DMS79 treated with DMSO at 0.1 percent for 48 hours (cell line): ENCODE measurements around the gene PDLIM5.
"Not testable (repeated sequence)": the region's sequence is repeated elsewhere in the genome, so short reads cannot be mapped to it uniquely, and the experiment has no call there.

Source experiments
- DNase-seq: peaks from one replicate; lab custom pipeline; 2025; lab: John Stamatoyannopoulos, UW

PDLIM5 gene

DNA sequence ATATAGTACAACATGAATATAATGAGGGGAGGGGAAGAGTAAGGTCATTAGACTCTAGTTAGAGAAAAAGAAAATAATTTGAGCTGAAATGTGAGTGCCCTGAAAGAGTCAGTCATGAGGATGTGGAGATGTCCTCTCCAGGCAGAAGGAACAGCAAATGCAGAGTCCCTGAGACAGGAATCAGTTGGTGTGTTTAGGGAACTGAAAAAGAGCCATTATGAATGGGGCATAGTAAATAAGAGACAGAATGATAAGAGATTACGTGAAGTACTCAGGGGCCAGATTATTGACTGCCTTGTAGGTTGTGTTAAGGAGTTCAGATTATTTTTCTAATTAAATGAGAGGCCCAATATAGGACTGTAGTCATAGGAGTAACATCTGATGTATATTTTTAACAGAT lies 147.0 kb downstream of the PDLIM5 start:
- DNase-seq, result no peak

DNA sequence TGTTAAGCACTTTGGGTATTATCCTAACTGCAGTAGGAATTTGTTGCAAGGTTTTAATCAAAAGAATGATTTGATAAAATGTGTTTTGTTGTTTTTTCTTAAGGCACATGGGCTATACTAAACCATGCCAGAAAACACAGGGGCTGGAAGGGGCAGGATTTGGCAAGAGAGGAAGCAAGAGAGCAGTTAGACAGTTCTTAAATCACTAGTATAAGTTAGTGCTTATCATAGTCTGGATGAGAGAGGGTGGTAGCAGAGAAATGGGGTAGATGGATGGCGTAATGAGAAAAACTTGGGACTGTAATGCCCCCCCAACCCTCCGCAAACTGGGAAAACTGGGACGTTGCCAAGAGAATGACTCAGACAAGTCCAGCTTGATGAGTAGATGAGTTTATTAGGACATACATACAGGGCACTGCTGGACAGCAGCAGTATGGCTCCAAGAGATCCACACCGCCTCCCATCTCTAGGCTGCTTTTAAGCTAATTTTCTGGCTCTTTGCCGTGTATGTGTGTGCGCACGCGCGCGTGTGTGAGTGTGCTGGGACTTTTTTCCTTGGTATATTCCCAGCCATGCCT lies 151.5 kb downstream of the PDLIM5 start:
- no peak for DNase-seq

DNA sequence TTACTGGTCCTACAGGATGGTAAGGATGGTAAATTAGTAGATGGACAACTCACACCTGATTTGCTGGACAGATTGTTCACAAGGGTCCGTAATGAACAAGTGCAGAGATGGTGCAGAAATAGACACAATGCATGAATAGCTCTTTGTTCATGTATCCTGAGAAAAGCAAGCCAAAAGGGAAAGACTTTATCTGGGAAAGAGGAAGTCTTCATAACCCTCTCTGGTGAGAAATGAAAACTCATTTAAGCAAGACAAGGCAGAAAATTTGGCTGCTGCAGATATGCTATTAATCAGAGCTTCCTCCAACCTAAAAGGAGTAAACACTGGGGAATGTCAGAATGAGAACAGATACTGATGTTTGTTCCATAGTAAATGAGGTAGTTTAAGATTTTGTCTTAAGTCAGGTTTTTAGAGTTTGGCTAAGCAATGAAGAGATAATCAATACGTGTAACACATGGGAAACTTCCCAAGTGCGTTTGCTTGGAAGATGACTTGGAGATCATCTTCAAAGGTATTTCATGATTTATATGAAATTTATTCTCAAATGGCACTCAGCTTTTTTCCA lies 153.6 kb downstream of the PDLIM5 start:
- no peak for DNase-seq

DNA sequence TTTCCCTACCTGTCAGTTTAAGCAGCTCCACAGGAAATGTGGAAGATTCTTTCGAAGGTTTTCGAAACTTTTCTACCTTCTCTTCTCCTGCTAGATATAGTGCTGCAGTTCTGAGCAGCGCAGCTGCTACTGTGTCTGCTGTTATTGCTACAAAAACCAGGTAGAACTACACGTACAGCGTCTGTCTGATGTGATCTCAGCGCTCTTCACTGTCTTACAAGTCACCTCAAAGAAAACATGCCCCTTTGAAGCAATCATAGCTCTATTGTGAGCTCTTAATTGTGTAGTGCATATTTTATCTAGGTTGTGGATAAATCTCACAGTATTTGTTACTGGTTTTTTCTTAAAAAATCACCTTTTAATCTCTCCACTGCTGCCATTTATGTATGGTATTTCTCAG lies 158.4 kb downstream of the PDLIM5 start:
- DNase-seq, result no peak

DNA sequence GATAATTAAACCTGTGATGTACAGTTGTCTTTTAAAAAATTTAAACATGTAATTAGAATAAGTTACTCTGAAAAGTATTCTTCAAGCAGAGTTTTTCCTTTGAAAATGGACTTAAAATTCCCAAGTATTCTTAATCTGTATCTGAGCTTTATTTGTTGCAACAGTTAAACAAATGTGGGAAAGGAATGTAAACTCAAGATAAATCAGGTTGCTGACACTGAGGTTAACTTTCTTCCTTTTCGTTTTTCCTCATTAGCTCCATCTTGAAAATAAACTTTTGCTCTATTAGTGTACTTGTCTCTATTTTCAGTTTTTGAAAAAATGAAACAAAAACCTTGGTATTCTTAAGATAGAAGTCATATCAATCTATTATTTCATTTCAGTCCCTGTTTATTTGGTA lies 161.5 kb downstream of the PDLIM5 start:
- no peak for DNase-seq

DNA sequence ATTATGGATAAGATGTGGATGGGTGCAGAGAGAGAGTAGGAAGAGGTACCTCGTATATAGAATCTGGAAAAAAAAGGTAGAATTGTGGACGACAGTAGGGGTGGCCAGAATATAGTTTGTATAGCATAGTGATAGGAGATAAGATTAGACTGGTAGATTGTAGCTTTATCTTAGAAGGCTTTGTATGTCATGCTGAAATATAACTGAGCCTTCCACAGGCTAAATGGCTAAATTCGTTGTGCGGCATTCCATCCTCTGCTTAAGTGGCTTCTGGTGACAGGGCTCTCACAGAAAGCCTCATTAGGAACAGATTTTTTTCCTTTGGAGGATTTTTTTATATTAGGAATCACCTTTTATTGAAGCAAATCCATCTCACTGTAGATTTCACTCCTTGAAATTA lies 163.7 kb downstream of the PDLIM5 start:
- DNase-seq, result no peak

DNA sequence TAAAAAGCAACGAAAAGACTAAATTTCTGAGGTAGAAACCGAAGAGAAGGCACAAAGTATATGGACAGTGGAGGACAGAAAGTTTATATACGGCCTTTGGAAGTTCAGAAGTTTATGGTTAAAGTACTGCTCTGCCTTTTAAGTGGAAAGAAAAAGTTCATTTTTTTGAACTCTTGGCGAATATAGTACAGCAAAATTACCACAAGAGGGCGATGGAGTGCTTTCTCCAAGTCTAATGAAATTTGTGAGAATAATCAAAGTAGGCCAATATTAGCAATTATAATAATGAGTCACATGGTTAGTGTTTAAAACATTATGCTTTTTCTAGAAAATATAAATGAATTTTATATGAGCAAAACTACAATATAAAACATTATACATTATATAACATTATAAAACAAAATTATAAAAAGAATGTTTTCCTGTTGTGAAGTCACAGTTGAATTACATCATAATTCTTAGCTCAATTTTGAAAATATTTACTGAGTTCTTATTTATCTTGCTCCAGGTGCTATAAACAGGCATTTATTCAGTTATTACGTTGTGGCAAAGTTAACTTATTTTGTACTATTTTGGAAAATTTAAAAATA lies 169.8 kb downstream of the PDLIM5 start:
- DNase-seq, result peak; percentile 3

DNA sequence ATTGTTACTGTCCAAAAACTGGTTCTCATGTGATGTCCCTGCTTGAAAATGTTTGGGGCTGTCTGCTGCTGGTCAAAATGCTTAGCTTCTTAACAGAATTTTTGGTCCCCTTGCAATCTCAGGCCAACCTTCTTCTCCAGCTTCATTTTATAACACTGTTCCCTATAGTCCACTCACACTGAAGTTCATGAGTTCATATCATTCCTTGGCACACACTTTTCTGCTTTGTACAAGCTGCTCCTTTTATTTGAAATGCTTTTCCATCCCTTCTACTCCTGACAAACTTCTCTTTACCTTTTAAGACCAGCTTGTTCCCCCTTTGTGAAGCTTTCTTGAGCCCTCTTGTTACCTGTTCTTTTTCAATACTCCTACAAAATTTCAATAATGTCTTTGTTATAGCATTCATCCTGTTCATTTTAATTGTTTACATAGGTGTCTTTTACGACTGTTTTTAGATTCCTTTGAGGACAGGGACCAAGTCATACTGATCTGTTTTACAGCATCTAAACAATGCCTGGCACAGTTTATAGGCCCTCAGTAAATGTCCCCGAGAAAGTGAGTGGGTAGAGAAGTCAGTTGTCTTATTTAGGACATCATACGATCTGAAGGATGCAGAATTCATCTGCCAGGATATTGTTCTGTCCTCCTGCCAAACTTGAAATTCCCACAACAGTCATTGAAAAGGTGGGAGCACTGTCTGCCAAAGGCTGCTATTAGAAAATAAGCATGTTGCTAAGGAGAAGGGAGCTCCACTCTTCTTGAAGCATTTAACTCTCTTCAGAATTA lies 171.6 kb downstream of the PDLIM5 start:
- no peak for DNase-seq

DNA sequence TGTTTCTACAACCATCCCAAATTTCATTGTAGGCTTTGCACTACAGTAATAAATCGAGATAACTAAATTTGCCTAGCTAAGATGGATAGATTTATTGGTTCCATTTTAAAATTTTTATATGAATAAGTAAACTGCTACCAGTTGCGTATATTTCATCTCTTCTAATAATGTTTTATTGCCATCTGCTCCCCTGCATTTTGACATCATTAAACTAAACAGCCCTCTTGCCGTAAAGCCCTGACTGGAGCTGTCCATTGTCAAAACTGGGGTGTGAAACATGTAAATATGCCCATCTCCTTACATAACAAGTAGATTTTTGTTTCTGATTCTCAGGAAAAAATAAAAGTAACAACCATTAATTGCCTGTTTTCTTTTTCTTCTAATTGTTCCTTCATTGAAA lies 175.2 kb downstream of the PDLIM5 start:
- no peak for DNase-seq

DNA sequence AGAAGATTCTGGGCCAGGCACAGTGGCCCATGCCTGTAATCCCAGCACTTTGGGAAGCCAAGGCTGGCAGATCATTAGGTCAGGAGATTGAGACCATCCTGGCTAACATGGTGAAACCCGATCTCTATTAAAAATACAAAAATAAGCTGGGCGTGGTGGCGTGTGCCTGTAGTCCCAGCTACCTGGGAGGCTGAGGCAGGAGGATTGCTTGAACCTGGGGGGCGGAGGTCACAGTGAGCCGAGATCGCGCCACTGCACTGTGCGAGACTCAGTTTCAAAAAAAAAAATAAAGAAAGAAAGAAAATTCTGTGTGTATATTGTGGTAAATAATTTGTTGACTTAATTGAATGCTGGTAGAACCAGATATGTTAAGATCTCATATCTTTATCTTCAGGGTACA lies 177.3 kb downstream of the PDLIM5 start:
- not testable (repeated sequence) for DNase-seq

DNA sequence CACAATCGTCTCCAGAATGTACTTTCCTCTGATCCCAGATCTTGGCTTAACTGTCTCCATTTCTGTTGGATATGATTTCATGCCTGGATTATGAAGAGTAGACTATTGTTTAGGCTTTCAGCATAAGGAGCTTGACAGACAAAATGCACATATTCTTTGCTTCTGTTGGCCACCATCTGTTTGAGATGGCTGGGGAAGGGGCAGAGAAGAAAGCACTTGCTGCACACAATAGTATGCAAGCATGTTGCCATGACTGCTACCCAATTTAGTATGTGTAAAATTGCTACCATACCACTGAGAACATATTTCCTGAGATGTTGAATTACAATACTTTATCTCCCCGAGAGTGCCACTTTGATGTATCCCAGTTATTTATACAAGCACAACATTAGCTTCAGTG lies 178.1 kb downstream of the PDLIM5 start:
- DNase-seq, result no peak

DNA sequence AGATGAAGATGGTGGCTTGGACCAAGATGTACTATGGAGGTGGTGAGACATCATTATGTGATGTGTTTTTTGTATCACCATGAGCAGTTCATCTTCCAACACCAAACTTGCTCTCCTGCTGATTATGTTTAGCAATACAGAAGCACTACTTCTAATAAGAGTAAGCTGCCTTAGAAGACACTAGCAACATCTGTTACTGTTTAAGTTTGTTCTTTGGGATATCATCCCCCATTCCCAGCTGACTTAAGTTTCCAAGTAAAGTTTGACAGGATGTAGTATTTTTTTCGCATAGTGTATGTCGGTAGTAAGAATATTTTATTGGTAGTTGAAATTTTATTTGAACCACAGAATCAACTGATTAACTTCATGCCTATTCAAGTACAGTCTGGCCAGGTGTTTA lies 182.5 kb downstream of the PDLIM5 start:
- no peak for DNase-seq

DNA sequence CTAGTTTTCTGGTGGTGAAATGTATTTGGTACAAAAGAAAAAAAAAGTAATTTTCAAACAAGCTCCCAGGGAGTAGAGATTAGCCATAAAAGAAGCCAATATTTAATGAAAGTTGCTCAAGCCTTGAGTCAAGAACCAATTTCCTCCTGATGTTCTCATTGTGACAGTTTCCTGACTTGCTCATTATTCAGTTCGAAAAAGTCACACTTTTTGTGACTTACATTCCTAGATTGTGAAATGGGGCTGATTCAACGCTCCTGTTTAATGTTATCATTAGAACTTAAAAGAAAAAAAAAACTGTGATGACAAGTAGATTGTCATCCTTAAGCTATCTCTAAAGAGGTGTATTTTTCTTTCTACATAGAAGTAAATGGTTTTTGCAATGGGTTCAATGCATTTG lies 183.4 kb downstream of the PDLIM5 start:
- no peak for DNase-seq

DNA sequence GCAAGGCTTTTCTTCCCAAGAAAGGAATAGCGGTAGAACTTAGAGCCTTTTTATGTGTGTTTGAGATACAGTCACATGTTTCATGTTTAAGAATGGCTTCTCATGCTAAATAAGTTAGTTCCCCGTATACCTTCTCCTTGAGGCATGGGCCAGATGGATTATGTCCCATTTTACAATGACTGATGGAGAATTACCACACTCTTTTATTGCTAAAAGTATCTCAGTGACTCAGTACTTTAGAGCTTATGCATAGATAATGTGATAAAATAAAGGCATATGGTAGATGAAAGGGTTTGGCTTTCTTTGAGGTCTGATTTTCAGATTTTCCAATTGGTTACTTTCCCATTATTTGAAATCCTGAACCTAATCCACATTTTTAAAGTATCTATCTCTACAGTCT lies 184.3 kb downstream of the PDLIM5 start:
- DNase-seq, result no peak

DNA sequence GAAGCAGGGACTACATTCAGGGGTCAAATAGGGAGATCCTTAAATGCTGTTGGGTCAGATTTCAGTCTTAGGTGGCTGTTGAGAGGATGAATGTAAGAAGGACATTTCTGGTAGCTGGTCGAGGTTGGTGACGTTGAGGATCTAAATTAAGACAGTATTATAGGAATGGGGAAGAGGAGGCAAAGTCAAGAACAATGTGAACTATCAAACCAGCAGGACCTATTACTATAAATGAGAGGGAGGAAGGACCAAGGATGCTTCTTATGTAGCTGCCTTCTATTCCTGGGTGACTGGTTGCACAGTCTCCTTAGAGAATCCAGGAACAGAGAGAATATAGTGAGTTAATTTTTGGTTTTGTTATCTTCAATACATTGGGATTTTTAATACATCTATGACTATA lies 187.6 kb downstream of the PDLIM5 start:
- DNase-seq, result no peak

DNA sequence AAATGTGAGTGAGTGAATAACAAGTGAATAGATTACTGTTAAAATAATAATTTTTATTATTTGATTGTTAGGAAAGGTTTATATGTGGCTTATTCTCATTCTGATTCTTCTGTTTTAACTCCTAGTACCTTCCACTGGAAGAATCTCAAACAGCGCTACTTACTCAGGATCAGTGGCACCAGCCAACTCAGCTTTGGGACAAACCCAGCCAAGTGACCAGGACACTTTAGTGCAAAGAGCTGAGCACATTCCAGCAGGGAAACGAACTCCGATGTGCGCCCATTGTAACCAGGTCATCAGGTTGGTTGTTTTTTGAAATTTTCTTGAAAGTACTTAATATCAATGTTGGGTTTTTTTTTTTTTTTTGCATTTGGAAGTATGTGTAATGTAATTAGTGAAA lies 188.4 kb downstream of the PDLIM5 start:
- no peak for DNase-seq

DNA sequence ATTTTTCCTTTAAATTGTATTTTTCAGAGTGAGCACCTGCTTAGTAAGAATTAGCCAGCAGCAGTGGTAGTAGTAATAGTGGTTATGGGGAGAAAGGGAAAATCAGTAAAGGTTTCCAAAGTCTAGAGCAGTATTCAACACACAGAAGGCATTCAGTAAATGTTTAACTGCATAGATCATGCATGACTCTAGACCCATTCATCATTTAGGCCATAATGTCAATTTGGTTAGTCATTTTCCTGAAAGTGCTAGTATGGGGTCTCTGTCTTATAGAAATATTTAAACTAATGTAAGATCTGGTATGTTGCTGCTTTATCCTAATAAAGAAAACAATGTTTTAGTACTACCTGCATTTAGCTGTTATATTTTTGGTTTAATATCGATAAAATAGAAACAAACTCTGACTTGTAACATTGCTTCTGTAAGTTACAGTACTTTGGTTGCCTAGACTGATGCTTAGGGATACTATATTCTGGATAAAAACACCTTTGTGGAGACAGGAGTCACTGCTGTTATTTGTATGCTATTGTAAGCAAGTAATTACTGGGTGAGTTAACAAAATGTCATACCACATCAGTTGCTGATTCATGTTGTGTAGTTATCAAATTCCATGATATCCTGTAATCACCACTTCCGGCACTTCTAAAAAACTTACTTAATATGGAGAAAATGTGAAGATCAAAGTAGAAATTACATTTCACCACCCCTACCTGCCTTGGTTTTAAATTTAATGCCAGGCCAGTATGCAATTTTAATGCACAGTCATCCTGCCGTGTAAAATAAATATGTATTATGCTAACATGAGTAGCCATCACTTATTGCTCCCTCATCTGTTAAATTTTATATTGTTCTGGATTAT lies 190.2 kb downstream of the PDLIM5 start:
- DNase-seq, result no peak

DNA sequence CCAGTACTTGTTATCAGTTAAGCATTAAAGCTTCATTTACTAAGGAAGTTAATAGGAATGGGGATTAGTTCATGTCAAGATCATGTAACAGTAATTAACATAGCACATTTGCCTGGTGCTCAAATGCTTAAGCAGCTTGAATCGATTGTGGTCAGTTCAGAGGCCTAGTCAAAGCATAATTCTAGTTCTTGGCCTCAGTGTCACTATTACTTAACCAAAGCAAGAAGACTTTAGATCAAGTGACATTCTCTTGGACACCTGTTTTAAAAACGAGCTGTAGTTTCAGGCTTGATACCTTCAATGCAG lies 190.8 kb downstream of the PDLIM5 start:
- no peak for DNase-seq

DNA sequence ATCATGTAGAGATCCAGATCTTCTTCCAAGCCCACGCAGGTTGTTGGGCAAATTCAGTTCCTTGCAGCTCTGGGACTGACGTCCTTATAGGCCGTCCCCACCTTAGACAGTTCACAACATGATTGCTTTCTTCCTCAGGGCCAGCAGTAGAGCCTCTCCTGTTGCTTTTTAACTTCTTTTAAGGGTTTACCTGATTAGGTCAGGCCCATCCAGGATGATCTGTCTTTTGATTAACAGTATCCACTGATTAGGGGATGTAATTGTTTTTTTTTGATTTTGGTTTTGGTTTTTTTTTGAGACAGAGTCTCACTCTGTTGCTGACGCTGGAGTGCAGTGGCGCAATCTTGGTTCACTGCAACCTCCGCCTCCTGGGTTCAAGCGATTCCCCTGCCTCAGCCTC lies 197.0 kb downstream of the PDLIM5 start:
- no peak for DNase-seq

DNA sequence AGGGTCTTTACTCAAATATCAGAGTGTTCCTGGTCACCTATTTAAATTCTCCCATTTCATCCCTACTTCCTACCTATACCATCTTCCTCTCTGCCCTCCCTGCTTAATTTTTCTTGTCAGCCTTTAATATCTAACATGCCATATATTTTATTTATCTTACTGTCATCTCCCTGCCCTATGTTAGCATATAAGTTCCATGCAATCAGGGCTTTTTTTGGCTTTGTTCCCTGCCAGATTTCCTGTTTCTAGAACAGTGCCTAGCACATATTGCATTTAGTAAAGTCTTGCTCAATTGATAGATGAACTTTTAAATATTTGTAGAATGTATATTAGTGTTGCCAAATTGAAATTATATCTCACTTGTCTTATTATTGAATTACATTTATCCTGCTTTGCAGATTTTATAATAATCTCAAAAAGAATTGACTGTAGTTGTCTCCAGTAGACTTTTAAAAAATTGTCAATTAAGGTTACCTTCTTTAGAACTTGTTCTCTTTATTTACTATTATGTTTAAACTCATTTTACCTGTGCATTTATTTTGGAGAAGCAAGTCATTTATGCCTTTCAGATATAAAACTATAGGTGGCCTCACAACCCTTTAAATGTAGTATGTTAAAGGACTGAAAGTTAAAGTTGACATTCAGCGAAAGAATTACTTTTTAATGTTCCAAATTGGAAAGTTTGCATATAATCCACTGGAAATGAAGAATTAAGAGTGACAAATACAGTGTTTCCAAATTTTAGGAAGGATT lies 197.8 kb downstream of the PDLIM5 start:
- no peak for DNase-seq

DNA sequence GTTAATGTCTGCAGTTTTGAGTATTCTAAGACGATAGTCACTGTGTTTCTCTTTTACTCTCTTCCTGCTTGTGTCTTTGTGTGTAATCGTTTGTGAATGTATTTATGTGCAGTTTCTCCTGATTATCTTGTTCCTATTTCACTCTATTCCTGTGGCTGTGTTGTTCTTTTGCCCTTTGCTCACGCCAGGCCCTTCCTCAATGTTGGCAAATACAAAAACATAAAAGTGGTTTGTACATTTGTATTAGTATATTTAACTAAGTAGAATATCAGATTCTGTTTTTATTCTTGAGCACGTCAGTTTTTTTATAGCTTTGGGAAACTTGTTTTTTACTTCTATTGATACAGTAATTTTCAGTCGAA lies 198.4 kb downstream of the PDLIM5 start:
- DNase-seq, result no peak

DNA sequence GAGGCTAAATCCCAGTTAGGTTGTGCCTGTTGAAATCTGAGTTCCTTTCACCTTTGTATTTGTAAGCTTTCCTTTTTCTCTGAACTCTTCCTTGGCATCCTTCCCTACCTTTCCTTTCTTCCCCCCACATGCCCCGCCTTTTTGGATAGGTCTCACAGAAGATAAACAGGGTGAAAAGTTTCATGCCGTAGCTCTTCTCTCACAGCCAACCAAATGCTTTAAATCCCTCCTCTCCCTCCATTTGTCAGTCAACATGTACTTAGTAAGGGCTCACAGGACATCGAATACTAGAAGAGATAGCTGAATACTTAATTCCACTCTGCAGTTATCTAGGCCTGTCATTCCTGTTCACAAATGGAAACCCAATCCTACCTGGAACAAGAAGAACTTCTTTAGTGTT lies 198.9 kb downstream of the PDLIM5 start:
- no peak for DNase-seq
